Lung (tissue), 12 donors: Measurements from ENCODE around the gene PHACTR1. TPM values are rescaled to one million over a fixed set of nuclear protein-coding genes. Genes with fewer than 3 reads are reported as not detected.

Experiments used
- ATAC-seq: fragments of 200-7000 bp; cut with Tn5 transposase; one replicate; pipeline ENCODE4 v1.9.1; 2020; ENCODE audit warnings: moderate number of reproducible peaks; ENCODE audit not compliant: insufficient read depth, low FRiP score
- DNase-seq, 3 donors: peaks; one replicate each; pipeline ENCODE4 v3.0.0-alpha.2; 2013 to 2017
- H3K27ac ChIP-seq, 2 donors: one replicate each; pipeline ENCODE4 v1.5.1; 2013; ENCODE audit warnings: mild to moderate bottlenecking in 2 of 2, moderate library complexity in 2 of 2, control low read depth in 1 of 2, inconsistent platforms in 1 of 2, low read depth in 1 of 2, low read length in 1 of 2
- H3K27me3 ChIP-seq, 3 donors: one replicate each; pipeline ENCODE4 v1.5.1; 2013; ENCODE audit warnings: low read length in 2 of 3; ENCODE audit not compliant: control insufficient read depth in 3 of 3, insufficient read depth in 3 of 3
- H3K36me3 ChIP-seq, 4 donors: one replicate each; pipeline ENCODE4 v1.5.1; 2013; ENCODE audit warnings: low read length in 4 of 4, mild to moderate bottlenecking in 1 of 4, moderate library complexity in 1 of 4; ENCODE audit not compliant: control insufficient read depth in 4 of 4, insufficient read depth in 4 of 4
- H3K4me1 ChIP-seq, 5 donors: one replicate each; pipeline ENCODE4 v1.5.1; 2013; ENCODE audit warnings: low read length in 5 of 5, mild to moderate bottlenecking in 2 of 5, moderate library complexity in 1 of 5; ENCODE audit not compliant: control insufficient read depth in 5 of 5, insufficient read depth in 5 of 5
- H3K4me3 ChIP-seq: one replicate; pipeline ENCODE4 v1.5.1; 2013; ENCODE audit warnings: mild to moderate bottlenecking, control low read depth, moderate library complexity
- H3K9ac ChIP-seq, 2 donors: one replicate each; pipeline ENCODE4 v1.5.1; 2013; ENCODE audit warnings: low read length in 2 of 2, control low read depth in 1 of 2; ENCODE audit not compliant: insufficient read depth in 1 of 2
- H3K9me3 ChIP-seq, 4 donors: one replicate each; pipeline ENCODE4 v1.5.1; 2013; ENCODE audit warnings: low read length in 3 of 4, mild to moderate bottlenecking in 1 of 4, moderate library complexity in 1 of 4; ENCODE audit not compliant: control insufficient read depth in 4 of 4, insufficient read depth in 3 of 4
- WGBS, 2 donors: extraction: QIAGEN DNeasy Blood & Tissue Kit; methylation state at CpG; one replicate each; pipeline ENCODE4 v1.1.7; 2013; 5-methylcytosine and 5-hydroxymethylcytosine counted together
- polyA plus RNA-seq, 2 donors: library from polyadenylated mRNA; stranded (reverse); fragments of 200-250 nt; gene quantifications; one replicate each; pipeline ENCODE4 v1.2.1, GENCODE V29; 2013
- total RNA-seq, 2 donors: library from RNA; depleted of rRNA in 1 of 2; stranded (reverse); fragments of >200 nt in 1 of 2; gene quantifications; one replicate each; pipeline ENCODE4 v1.2.1, GENCODE V29; 2014 to 2021
- TF ChIP-seq, protein P1 (sequence below): IDR thresholded peaks from 2 replicates; pipeline ENCODE4 v1.5.1; 2012; ENCODE audit warnings: mild to moderate bottlenecking; ENCODE audit errors: control extremely low read depth, extremely low read depth
- donor health status: control.
- donor health status: control.
- donor health status: Bipolar disorder and iron deficiency.
- donor health status: healthy.
- donor health status: DM: yes; HTN: yes; CAD: no.

The PHACTR1 gene
- total and polyA plus RNA-seq, 4 donors = 16.3 to 58.8 (median 41.9) TPM

DNA sequence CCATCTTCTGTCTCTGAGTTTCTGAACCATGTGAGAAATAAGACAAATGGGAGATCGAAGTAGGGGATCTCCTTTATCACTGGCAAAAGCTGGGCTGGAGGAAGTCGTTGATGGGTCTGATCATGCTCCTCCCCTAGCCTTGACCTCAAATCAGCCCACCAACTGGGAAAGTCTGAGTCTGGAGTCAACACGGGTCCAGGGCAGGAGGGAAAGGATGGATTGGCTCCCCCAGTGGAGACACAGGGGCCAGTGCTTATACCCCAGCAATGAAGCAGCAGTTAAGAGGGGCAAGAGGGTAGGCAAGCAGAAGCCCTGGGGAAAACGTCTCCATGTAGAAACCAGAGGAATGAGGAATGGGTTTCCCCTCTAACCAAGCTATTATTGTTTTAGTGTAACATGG lies 459.2 kb downstream of the PHACTR1 start:
- Histone ChIP-seq H3K36me3 (no peaks in the 10 kb centered on the region), H3K4me1 (peaks cover 0 to 4% (median 3%) of the 10 kb centered on the region in 5 donors), H3K27ac (no peak overlapping the region), H3K4me3 (no peak overlapping the region), H3K9me3 (peaks cover 0 to 1% (median 0%) of the 10 kb centered on the region in 4 donors), H3K9ac (no peak overlapping the region), H3K27me3 (peaks cover 0 to 4% (median 0%) of the 10 kb centered on the region in 3 donors)
- TF ChIP-seq, protein P1, sequence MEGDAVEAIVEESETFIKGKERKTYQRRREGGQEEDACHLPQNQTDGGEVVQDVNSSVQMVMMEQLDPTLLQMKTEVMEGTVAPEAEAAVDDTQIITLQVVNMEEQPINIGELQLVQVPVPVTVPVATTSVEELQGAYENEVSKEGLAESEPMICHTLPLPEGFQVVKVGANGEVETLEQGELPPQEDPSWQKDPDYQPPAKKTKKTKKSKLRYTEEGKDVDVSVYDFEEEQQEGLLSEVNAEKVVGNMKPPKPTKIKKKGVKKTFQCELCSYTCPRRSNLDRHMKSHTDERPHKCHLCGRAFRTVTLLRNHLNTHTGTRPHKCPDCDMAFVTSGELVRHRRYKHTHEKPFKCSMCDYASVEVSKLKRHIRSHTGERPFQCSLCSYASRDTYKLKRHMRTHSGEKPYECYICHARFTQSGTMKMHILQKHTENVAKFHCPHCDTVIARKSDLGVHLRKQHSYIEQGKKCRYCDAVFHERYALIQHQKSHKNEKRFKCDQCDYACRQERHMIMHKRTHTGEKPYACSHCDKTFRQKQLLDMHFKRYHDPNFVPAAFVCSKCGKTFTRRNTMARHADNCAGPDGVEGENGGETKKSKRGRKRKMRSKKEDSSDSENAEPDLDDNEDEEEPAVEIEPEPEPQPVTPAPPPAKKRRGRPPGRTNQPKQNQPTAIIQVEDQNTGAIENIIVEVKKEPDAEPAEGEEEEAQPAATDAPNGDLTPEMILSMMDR = no peak
- 65 to 78% methylated on average over 4 of the region's 4 CpGs for WGBS, 2 donors
- ATAC-seq (no peak), DNase-seq (no peak)

- TF ChIP-seq, protein P1 = no peak
- peaks cover 0 to 3% (median 0%) of the 10 kb centered on the region in 4 donors for H3K36me3 ChIP-seq
- H3K4me3 ChIP-seq = no peak overlapping the region
- ATAC-seq = no peak
- no peak for DNase-seq
- H3K9me3 ChIP-seq = peaks cover 0 to 1% (median 0%) of the 10 kb centered on the region in 4 donors
- peaks cover 0 to 4% (median 0%) of the 10 kb centered on the region in 3 donors for H3K27me3 ChIP-seq
- WGBS, 2 donors = 90 to 92% methylated on average over 2 of the region's 2 CpGs
- no peak overlapping the region for H3K27ac ChIP-seq
- no peak overlapping the region for H3K9ac ChIP-seq
- H3K4me1 ChIP-seq = peaks cover 0 to 10% (median 4%) of the 10 kb centered on the region in 5 donors
These were observed 461.1 kb downstream of the PHACTR1 start for GRCh38 chr6:13177664-13178063.

GRCh38 chr6:13178107-13178506 lies 461.5 kb downstream of the PHACTR1 start:
- Histone ChIP-seq H3K9ac (no peak overlapping the region), H3K9me3 (peaks cover 0 to 1% (median 0%) of the 10 kb centered on the region in 4 donors), H3K27me3 (peaks cover 0 to 4% (median 0%) of the 10 kb centered on the region in 3 donors), H3K4me3 (no peak overlapping the region), H3K4me1 (peaks cover 0 to 10% (median 4%) of the 10 kb centered on the region in 5 donors), H3K27ac (no peak overlapping the region), H3K36me3 (peaks cover 0 to 3% (median 0%) of the 10 kb centered on the region in 4 donors)
- WGBS, 2 donors = 12 to 29% methylated on average over 5 of the region's 5 CpGs
- ATAC-seq (no peak), DNase-seq (peak in 1 of 3 donors; percentile 14)
- TF ChIP-seq, protein P1 = no peak

GRCh38 chr6:13180538-13180937 lies 464.0 kb downstream of the PHACTR1 start:
- Histone ChIP-seq H3K27ac (no peak overlapping the region), H3K4me1 (peaks cover 0 to 10% (median 4%) of the 10 kb centered on the region in 5 donors), H3K4me3 (no peak overlapping the region), H3K9me3 (peaks cover 0 to 1% (median 0%) of the 10 kb centered on the region in 4 donors), H3K9ac (no peak overlapping the region), H3K36me3 (peaks cover 0 to 8% (median 0%) of the 10 kb centered on the region in 4 donors), H3K27me3 (peaks cover 0 to 3% (median 0%) of the 10 kb centered on the region in 3 donors)
- TF ChIP-seq, protein P1 = no peak
- 72 to 79% methylated on average over 7 of the region's 7 CpGs for WGBS, 2 donors
- peak in 1 of 3 donors; percentile 7 for DNase-seq
- no peak for ATAC-seq
